ENCODE measurements around the gene DDX21. TPM values are rescaled to one million over a fixed set of nuclear protein-coding genes. Genes with fewer than 3 reads are reported as not detected.
"Not testable (repeated sequence)": the region's sequence is repeated elsewhere in the genome, so short reads cannot be mapped to it uniquely, and the experiment has no call there.

Gene DDX21
- total RNA-seq, 1 donor from 2014 or later: 55.8 TPM

GRCh38 chr10:68957284-68957615, 1.3 kb downstream of the DDX21 start:
- no peaks in the 10 kb centered on the region for H3K9me3 Mint-ChIP-seq (ENCODE audit: low read depth)

GRCh38 chr10:68957654-68958053, 1.7 kb downstream of the DDX21 start:
- peak overlapping the region; percentile 92 for H3K4me3 Mint-ChIP-seq (ENCODE audit: unreplicated experiment)
- peaks cover 11% of the 10 kb centered on the region for H3K36me3 Mint-ChIP-seq (ENCODE audit: low read depth)
- no peak for DNase-seq (ENCODE audit: low spot score)
- H3K27me3 Mint-ChIP-seq (ENCODE audit: low read depth): no peaks in the 10 kb centered on the region
- H3K9me3 Mint-ChIP-seq (ENCODE audit: low read depth): no peaks in the 10 kb centered on the region
- TF ChIP-seq, protein P1, sequence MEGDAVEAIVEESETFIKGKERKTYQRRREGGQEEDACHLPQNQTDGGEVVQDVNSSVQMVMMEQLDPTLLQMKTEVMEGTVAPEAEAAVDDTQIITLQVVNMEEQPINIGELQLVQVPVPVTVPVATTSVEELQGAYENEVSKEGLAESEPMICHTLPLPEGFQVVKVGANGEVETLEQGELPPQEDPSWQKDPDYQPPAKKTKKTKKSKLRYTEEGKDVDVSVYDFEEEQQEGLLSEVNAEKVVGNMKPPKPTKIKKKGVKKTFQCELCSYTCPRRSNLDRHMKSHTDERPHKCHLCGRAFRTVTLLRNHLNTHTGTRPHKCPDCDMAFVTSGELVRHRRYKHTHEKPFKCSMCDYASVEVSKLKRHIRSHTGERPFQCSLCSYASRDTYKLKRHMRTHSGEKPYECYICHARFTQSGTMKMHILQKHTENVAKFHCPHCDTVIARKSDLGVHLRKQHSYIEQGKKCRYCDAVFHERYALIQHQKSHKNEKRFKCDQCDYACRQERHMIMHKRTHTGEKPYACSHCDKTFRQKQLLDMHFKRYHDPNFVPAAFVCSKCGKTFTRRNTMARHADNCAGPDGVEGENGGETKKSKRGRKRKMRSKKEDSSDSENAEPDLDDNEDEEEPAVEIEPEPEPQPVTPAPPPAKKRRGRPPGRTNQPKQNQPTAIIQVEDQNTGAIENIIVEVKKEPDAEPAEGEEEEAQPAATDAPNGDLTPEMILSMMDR (IDR thresholded peaks at IDR 0.05): peak; percentile 33
- H3K4me1 Mint-ChIP-seq (ENCODE audit: low read depth): peaks cover 29% of the 10 kb centered on the region
- peak overlapping the region; percentile 98 for H3K27ac Mint-ChIP-seq (ENCODE audit: unreplicated experiment)

More at GRCh38 chr10:68957284-68957615, 1.3 kb downstream of the DDX21 start:
- Mint-ChIP-seq H3K36me3 (ENCODE audit: low read depth) (peaks cover 9% of the 10 kb centered on the region), H3K27me3 (ENCODE audit: low read depth) (no peaks in the 10 kb centered on the region), H3K4me3 (ENCODE audit: unreplicated experiment) (peak overlapping the region; percentile 92), H3K27ac (ENCODE audit: unreplicated experiment) (peak overlapping the region; percentile 98), H3K4me1 (ENCODE audit: low read depth) (peaks cover 29% of the 10 kb centered on the region)
- DNase-seq (ENCODE audit: low spot score): no peak
- TF ChIP-seq, protein P1 (IDR thresholded peaks at IDR 0.05): no peak

GRCh38 chr10:68959695-68960527, 3.9 kb downstream of the DDX21 start:
- Mint-ChIP-seq H3K27me3 (ENCODE audit: low read depth) (no peaks in the 10 kb centered on the region), H3K27ac (ENCODE audit: unreplicated experiment) (peak overlapping the region; percentile 29), H3K4me1 (ENCODE audit: low read depth) (peaks cover 26% of the 10 kb centered on the region), H3K9me3 (ENCODE audit: low read depth) (no peaks in the 10 kb centered on the region), H3K4me3 (ENCODE audit: unreplicated experiment) (no peak overlapping the region), H3K36me3 (ENCODE audit: low read depth) (peaks cover 20% of the 10 kb centered on the region)
- DNase-seq (ENCODE audit: low spot score): no peak
- TF ChIP-seq, protein P1 (IDR thresholded peaks at IDR 0.05): no peak

DNA sequence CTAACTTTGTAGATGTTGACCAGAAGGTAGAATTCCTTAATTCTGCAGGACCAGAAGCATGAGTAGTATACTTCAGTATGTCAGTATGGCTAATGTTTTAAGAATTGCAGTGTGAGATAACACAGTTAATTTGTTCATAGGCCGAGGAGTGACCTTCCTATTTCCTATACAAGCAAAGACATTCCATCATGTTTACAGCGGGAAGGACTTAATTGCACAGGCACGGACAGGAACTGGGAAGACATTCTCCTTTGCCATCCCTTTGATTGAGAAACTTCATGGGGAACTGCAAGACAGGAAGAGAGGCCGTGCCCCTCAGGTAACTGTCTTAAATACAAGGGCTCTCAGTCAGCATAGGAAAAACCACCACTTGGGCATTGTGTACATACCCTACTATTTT, 7.2 kb downstream of the DDX21 start:
- H3K4me1 Mint-ChIP-seq (ENCODE audit: low read depth): peaks cover 11% of the 10 kb centered on the region
- H3K36me3 Mint-ChIP-seq (ENCODE audit: low read depth): peaks cover 30% of the 10 kb centered on the region
- no peaks in the 10 kb centered on the region for H3K9me3 Mint-ChIP-seq (ENCODE audit: low read depth)
- no peak overlapping the region for H3K4me3 Mint-ChIP-seq (ENCODE audit: unreplicated experiment)
- TF ChIP-seq, protein P1 (IDR thresholded peaks at IDR 0.05): no peak
- no peaks in the 10 kb centered on the region for H3K27me3 Mint-ChIP-seq (ENCODE audit: low read depth)
- H3K27ac Mint-ChIP-seq (ENCODE audit: unreplicated experiment): no peak overlapping the region
- no peak for DNase-seq (ENCODE audit: low spot score)

- no peaks in the 10 kb centered on the region for H3K4me1 Mint-ChIP-seq (ENCODE audit: low read depth)
- peaks cover 39% of the 10 kb centered on the region for H3K36me3 Mint-ChIP-seq (ENCODE audit: low read depth)
- DNase-seq (ENCODE audit: low spot score): no peak
- no peaks in the 10 kb centered on the region for H3K9me3 Mint-ChIP-seq (ENCODE audit: low read depth)
- TF ChIP-seq, protein P1 (IDR thresholded peaks at IDR 0.05): no peak
- H3K27ac Mint-ChIP-seq (ENCODE audit: unreplicated experiment): no peak overlapping the region
- H3K27me3 Mint-ChIP-seq (ENCODE audit: low read depth): no peaks in the 10 kb centered on the region
- no peak overlapping the region for H3K4me3 Mint-ChIP-seq (ENCODE audit: unreplicated experiment)
Measured at GRCh38 chr10:68973975-68974374, 18.0 kb downstream of the DDX21 start.

- H3K9me3 Mint-ChIP-seq (ENCODE audit: low read depth); H3K27me3 Mint-ChIP-seq (ENCODE audit: low read depth); H3K27ac Mint-ChIP-seq (ENCODE audit: unreplicated experiment); H3K4me1 Mint-ChIP-seq (ENCODE audit: low read depth); H3K4me3 Mint-ChIP-seq (ENCODE audit: unreplicated experiment); DNase-seq (ENCODE audit: low spot score): not testable (repeated sequence)
- H3K36me3 Mint-ChIP-seq (ENCODE audit: low read depth): peaks cover 36% of the 10 kb centered on the region
Measured at GRCh38 chr10:68975936-68976473, 20.0 kb downstream of the DDX21 start.

DNA sequence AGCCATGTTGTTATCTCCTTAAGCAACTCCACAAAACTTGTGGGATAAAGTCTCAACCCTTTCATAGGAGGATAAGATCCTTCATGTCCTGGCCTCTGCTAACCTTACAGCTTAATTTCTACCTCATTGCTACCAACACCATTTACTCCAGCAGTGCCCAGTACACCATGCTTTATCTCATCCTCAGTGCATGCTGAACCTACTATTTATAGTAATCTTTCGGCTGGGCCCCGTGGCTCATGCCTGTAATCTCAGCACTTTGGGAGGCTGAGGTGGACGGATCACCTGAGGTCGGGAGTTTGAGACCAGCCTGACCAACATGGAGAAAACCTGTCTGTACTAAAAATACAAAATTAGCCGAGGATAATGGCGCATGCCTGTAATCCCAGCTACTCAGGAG, 23.8 kb downstream of the DDX21 start:
- peaks cover 20% of the 10 kb centered on the region for H3K36me3 Mint-ChIP-seq (ENCODE audit: low read depth)
- not testable (repeated sequence) for DNase-seq (ENCODE audit: low spot score); H3K27me3 Mint-ChIP-seq (ENCODE audit: low read depth); H3K4me1 Mint-ChIP-seq (ENCODE audit: low read depth); H3K27ac Mint-ChIP-seq (ENCODE audit: unreplicated experiment); H3K4me3 Mint-ChIP-seq (ENCODE audit: unreplicated experiment); H3K9me3 Mint-ChIP-seq (ENCODE audit: low read depth)

All from chondrocyte (in vitro differentiated cells).